Mucosa of descending colon (tissue), 3 donors: ENCODE measurements around the gene COL8A2. TPM values are rescaled to one million over a fixed set of nuclear protein-coding genes. Genes with fewer than 3 reads are reported as not detected.

Experiments
- ATAC-seq: fragments of 200-7000 bp; cut with Tn5 transposase; one replicate; pipeline ENCODE4 v1.9.1; 2020; ENCODE audit warnings: mild to moderate bottlenecking, moderate library complexity
- DNase-seq, 3 donors: peaks; one replicate each; pipeline ENCODE4 v3.0.0-alpha.2; 2020
- H3K36me3 ChIP-seq: fragments of 200-600 bp; one replicate; pipeline ENCODE4 v1.8.0; 2021; ENCODE audit warnings: low read depth, mild to moderate bottlenecking
- H3K4me1 ChIP-seq: fragments of 200-600 bp; one replicate; pipeline ENCODE4 v1.8.0; 2021; ENCODE audit warnings: low read depth, mild to moderate bottlenecking
- H3K4me3 ChIP-seq: fragments of 200-600 bp; one replicate; pipeline ENCODE4 v1.8.0; 2021; ENCODE audit warnings: mild to moderate bottlenecking
- H3K9me3 ChIP-seq: fragments of 200-600 bp; one replicate; pipeline ENCODE4 v1.8.0; 2021; ENCODE audit warnings: mild to moderate bottlenecking
- CTCF ChIP-seq: fragments of 200-600 bp; IDR thresholded peaks from one replicate; pipeline ENCODE4 v1.8.0; 2022; ENCODE audit warnings: antibody characterized with exemption, mild to moderate bottlenecking
- intact Hi-C, 2 donors: fragments of 100-400 bp; cut with DNase I in 1 of 2; cut with micrococcal nuclease in 1 of 2; formaldehyde crosslinking; loops; one replicate each; pipeline versions ENCODE4 v1.11.0 to v1.11.1; 2022; cut with DNase I, micrococcal nuclease
- total RNA-seq, 3 donors: library from RNA; stranded (reverse); fragmentation: NEBNext Ultra II Directional in 2 of 3; extraction: Animal tissue kit (Norgen Biotek cat#: 25700) in 2 of 3; gene quantifications; one replicate each; pipeline versions ENCODE4 v1.2.1 to v1.2.4, GENCODE V29; 2021 to 2023
- donor health status: DM: no; HTN: no; CAD: no; lungs with moderate emphysema.
- donor health status: DM: no; HTN: no; CAD: no.
- donor health status: DM: no; HTN: yes; CAD: no.

Gene COL8A2
- total RNA-seq, 3 donors from 2014 or later, result 0.58 to 4.5 (median 1.5) TPM

GRCh38 chr1:36101546-36101945, 23.5 kb downstream of the COL8A2 start:
- no peak for DNase-seq
- intact Hi-C loops, result no loop called here
- Histone ChIP-seq H3K4me1 (no peaks in the 10 kb centered on the region), H3K36me3 (no peaks in the 10 kb centered on the region), H3K9me3 (no peaks in the 10 kb centered on the region), H3K4me3 (no peak overlapping the region)
- no peak for TF ChIP-seq CTCF
- ATAC-seq, result no peak

GRCh38 chr1:36100376-36100775, 24.6 kb downstream of the COL8A2 start:
- intact Hi-C loops, result no loop called here
- ATAC-seq (no peak), DNase-seq (peak in 1 of 3 donors; percentile 40)
- Histone ChIP-seq H3K9me3 (no peaks in the 10 kb centered on the region), H3K4me3 (no peak overlapping the region), H3K36me3 (no peaks in the 10 kb centered on the region), H3K4me1 (no peaks in the 10 kb centered on the region)
- TF ChIP-seq CTCF, result no peak

- TF ChIP-seq CTCF, result peak; percentile 42
- ATAC-seq (peak; percentile 94), DNase-seq (peak; percentile 76 to 90 (median 88))
- H3K4me1 ChIP-seq, result no peaks in the 10 kb centered on the region
- H3K9me3 ChIP-seq, result no peaks in the 10 kb centered on the region
- no peak overlapping the region for H3K4me3 ChIP-seq
- H3K36me3 ChIP-seq, result no peaks in the 10 kb centered on the region
- intact Hi-C loops, result loop anchor here in 1 of 2 donors (5.0 to 10.0 kb wide), 4 partner anchors 45 to 325 kb away; partner anchors contain the start of gene TRAPPC3
Measured at GRCh38 chr1:36099681-36100341, 25.2 kb downstream of the COL8A2 start.

- DNase-seq (peak in 1 of 3 donors; percentile 44), ATAC-seq (no peak)
- Histone ChIP-seq H3K4me1 (no peaks in the 10 kb centered on the region), H3K36me3 (no peaks in the 10 kb centered on the region), H3K9me3 (no peaks in the 10 kb centered on the region), H3K4me3 (no peak overlapping the region)
- intact Hi-C loops, result loop anchor here in 1 of 2 donors (5.0 to 10.0 kb wide), 4 partner anchors 46 to 326 kb away; partner anchors contain the start of gene TRAPPC3
- TF ChIP-seq CTCF, result no peak
Measured at GRCh38 chr1:36098650-36099365, 26.2 kb downstream of the COL8A2 start.

GRCh38 chr1:36097693-36098585, 27.1 kb downstream of the COL8A2 start:
- no peak overlapping the region for H3K4me3 ChIP-seq
- DNase-seq, result peak in 1 of 3 donors; percentile 41
- no peaks in the 10 kb centered on the region for H3K4me1 ChIP-seq
- intact Hi-C loops, result loop anchor here in 1 of 2 donors (5.0 to 10.0 kb wide), 4 partner anchors 47 to 327 kb away; partner anchors contain the start of gene TRAPPC3
- no peaks in the 10 kb centered on the region for H3K9me3 ChIP-seq
- no peak for TF ChIP-seq CTCF
- no peaks in the 10 kb centered on the region for H3K36me3 ChIP-seq
- no peak for ATAC-seq
